DOHH2 (cell line): ENCODE results near the gene TM9SF4.

Experiments used
- H3F3A ChIP-seq: fragments of 200-600 bp; sonication (generic), shearing (Covaris generic); 2 replicates; pipeline ENCODE4 v1.6.0; 2016; ENCODE audit warnings: antibody characterized with exemption, mild to moderate bottlenecking; ENCODE audit not compliant: control insufficient read depth, insufficient read depth
- H3K27ac ChIP-seq: fragments of 200-600 bp; sonication (generic); 2 replicates; pipeline ENCODE4 v1.5.1; 2014; ENCODE audit warnings: low read depth, mild to moderate bottlenecking, low read length, moderate library complexity
- H3K27me3 ChIP-seq: fragments of 200-600 bp; sonication (generic); 2 replicates; pipeline ENCODE4 v1.6.1; 2014; ENCODE audit warnings: mild to moderate bottlenecking, low read length, mixed read lengths; ENCODE audit not compliant: control insufficient read depth
- H3K36me3 ChIP-seq: fragments of 200-600 bp; sonication (generic); 2 replicates; pipeline ENCODE4 v1.6.1; 2014; ENCODE audit warnings: mild to moderate bottlenecking, low read length, moderate library complexity, mixed read lengths; ENCODE audit not compliant: control insufficient read depth
- H3K4me1 ChIP-seq: fragments of 200-600 bp; sonication (generic); 2 replicates; pipeline ENCODE4 v1.6.1; 2014; ENCODE audit warnings: mild to moderate bottlenecking, low read length, mixed read lengths; ENCODE audit not compliant: control insufficient read depth
- H3K4me2 ChIP-seq: fragments of 200-600 bp; sonication (generic); 2 replicates; pipeline ENCODE4 v1.6.0; 2014; ENCODE audit warnings: mild to moderate bottlenecking, low read length, moderate library complexity
- H3K4me3 ChIP-seq: fragments of 200-600 bp; sonication (generic); 2 replicates; pipeline ENCODE4 v1.5.1; 2014; ENCODE audit warnings: mild to moderate bottlenecking, low read length, mixed read lengths
- H3K79me2 ChIP-seq: fragments of 200-600 bp; sonication (generic); 2 replicates; pipeline ENCODE4 v1.6.1; 2014; ENCODE audit warnings: mild to moderate bottlenecking, low read length, mixed read lengths; ENCODE audit not compliant: control insufficient read depth
- H3K9me2 ChIP-seq: fragments of 200-600 bp; sonication (generic); replicated peaks from 2 replicates; pipeline ENCODE4 v1.6.1; 2014; ENCODE audit warnings: mild to moderate bottlenecking, low read length, mixed read lengths; ENCODE audit not compliant: control insufficient read depth
- H3K9me3 ChIP-seq: fragments of 200-600 bp; sonication (generic); 2 replicates; pipeline ENCODE4 v1.6.1; 2014; ENCODE audit warnings: antibody characterized with exemption, low read length, mixed read lengths; ENCODE audit not compliant: control insufficient read depth, insufficient read depth
- H4K20me1 ChIP-seq: fragments of 200-600 bp; sonication (generic); 2 replicates; pipeline ENCODE4 v1.6.0; 2014; ENCODE audit warnings: low read depth, mild to moderate bottlenecking, antibody characterized with exemption, low read length, moderate library complexity; ENCODE audit not compliant: control insufficient read depth, insufficient read depth
- CTCF ChIP-seq: fragments of 200-600 bp; sonication (generic); IDR thresholded peaks from one replicate; pipeline ENCODE4 v1.5.1; 2014; ENCODE audit warnings: antibody characterized with exemption, mild to moderate bottlenecking, low read depth, low read length; ENCODE audit not compliant: poor library complexity, severe bottlenecking
- EZH2phosphoT487 ChIP-seq: fragments of 200-600 bp; sonication (generic); IDR thresholded peaks from 2 replicates; pipeline ENCODE4 v1.6.1; 2017; ENCODE audit warnings: borderline replicate concordance, mild to moderate bottlenecking, antibody characterized with exemption, low read length, moderate library complexity, mixed read lengths

The TM9SF4 gene

DNA sequence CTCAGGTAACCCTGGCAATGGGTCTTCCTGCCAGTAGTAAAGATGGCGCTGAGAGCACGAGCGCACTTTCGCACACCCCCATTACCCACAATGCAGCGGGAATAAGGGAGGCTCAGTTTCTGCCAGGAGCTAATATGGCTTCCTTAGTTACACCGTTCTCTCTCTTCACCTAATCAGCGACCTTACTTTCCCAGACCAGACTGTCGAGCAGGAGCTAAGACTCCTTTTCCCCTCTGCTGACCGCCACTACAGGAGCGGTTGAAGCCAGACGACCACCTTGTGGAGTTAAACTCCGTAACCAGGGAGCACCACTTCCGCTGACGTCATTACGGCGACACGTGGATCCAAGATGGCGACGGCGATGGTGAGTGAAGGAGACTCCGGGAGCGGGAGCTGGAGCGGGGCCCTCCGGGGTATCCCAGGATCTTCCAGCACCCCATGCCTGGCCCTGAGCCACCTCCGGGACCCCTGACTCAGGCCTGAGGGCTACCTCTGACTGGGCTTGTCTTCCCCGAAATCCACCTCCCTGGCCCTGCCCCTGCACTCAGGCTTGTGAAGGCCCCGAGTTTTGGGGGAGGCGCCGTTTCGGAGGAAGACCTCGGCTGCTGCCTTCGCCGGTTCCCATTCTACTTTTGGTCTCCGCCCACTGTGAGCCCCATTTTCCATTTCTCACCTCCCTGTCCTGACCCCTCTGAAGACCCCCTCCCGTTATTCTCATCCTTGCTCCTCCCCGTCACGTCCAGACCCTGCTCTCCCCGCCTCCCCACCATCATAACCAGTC lies at the start of gene TM9SF4:
TSS of gene TM9SF4 (plus strand) at position 323 of the 781 bp plus-strand sequence. CDS start at position 350, 27 bp downstream.
- H3K36me3 ChIP-seq = peaks cover 27% of the 10 kb centered on the region
- peaks cover 51% of the 10 kb centered on the region for H3K79me2 ChIP-seq
- H3K9me3 ChIP-seq = no peaks in the 10 kb centered on the region
- peaks cover 16% of the 10 kb centered on the region for H4K20me1 ChIP-seq
- peak within 1 kb of the TSS; percentile 94 for H3K4me2 ChIP-seq
- peak within 1 kb of the TSS; percentile 84 for H3K27ac ChIP-seq
- peaks cover 15% of the 10 kb centered on the region for H3K4me1 ChIP-seq
- no peaks in the 10 kb centered on the region for H3F3A ChIP-seq
- H3K9me2 ChIP-seq = no peaks in the 10 kb centered on the region
- H3K4me3 ChIP-seq = peak within 1 kb of the TSS; percentile 86
- no peaks in the 10 kb centered on the region for H3K27me3 ChIP-seq
- TF ChIP-seq CTCF (no peak), EZH2phosphoT487 (no peak)

DNA sequence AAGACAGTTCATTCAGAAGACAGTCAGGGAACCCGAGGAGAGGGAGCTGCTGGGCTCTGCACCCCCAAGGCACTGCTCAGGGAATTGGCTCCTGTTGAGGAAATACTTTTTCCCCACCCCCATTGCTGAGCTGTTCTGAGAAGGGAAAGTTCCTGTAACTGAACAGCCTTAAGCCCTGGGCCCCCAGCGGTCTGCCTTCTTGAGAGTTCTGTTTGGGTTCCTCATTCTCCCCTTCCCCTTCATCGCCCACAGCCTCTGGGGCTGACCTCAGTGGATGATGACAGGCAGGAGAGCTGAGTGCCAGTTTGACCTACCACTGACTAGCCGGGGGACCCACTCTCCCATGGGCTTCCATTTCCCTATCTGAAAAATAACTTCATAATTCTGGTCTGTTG lies 46.7 kb upstream of the TM9SF4 start:
- Histone ChIP-seq H3K36me3 (no peaks in the 10 kb centered on the region), H3K9me3 (no peaks in the 10 kb centered on the region), H3K27ac (no peak overlapping the region), H3K27me3 (peaks cover 3% of the 10 kb centered on the region; the same call in 1 of the 2 replicates), H3K9me2 (no peaks in the 10 kb centered on the region), H3K4me2 (peak overlapping the region; percentile 55), H3F3A (peaks cover 22% of the 10 kb centered on the region), H3K79me2 (no peaks in the 10 kb centered on the region), H4K20me1 (no peaks in the 10 kb centered on the region), H3K4me1 (peaks cover 36% of the 10 kb centered on the region), H3K4me3 (peak overlapping the region; percentile 24; the same call in 1 of the 2 replicates)
- TF ChIP-seq EZH2phosphoT487 = no peak
- TF ChIP-seq CTCF = no peak

- Histone ChIP-seq H4K20me1 (no peaks in the 10 kb centered on the region), H3K4me1 (peaks cover 44% of the 10 kb centered on the region), H3K9me3 (no peaks in the 10 kb centered on the region), H3K36me3 (no peaks in the 10 kb centered on the region), H3K27ac (no peak overlapping the region), H3K4me2 (no peak overlapping the region), H3K27me3 (peaks cover 3% of the 10 kb centered on the region; the same call in 1 of the 2 replicates), H3K79me2 (no peaks in the 10 kb centered on the region), H3F3A (peaks cover 28% of the 10 kb centered on the region), H3K9me2 (no peaks in the 10 kb centered on the region), H3K4me3 (no peak overlapping the region)
- TF ChIP-seq CTCF = no peak
- no peak for TF ChIP-seq EZH2phosphoT487
These were observed 45.8 kb upstream of the TM9SF4 start for GRCh38 chr20:32063695-32064094.
